GM06990 (cell line): ENCODE data around the gene SEPTIN3.

Experiments used
- DNase-seq: peaks from one replicate; pipeline ENCODE4 v3.0.0-alpha.2; 2011; ENCODE audit not compliant: insufficient read length; ENCODE audit errors: extremely low read depth
- H3K27me3 ChIP-seq: replicated peaks from 2 replicates; pipeline ENCODE4 v1.6.0; 2011; ENCODE audit warnings: low read length; ENCODE audit not compliant: control insufficient read depth, insufficient read depth
- H3K36me3 ChIP-seq: 2 replicates; pipeline ENCODE4 v1.5.1; 2011; ENCODE audit warnings: low read length; ENCODE audit not compliant: control insufficient read depth, insufficient read depth
- H3K4me3 ChIP-seq: replicated peaks from 2 replicates; pipeline ENCODE4 v1.5.1; 2011; ENCODE audit warnings: low read depth, mild to moderate bottlenecking, control low read depth, low read length
- CTCF ChIP-seq: IDR thresholded peaks from 2 replicates; pipeline ENCODE4 v1.5.1; 2011; ENCODE audit warnings: low read length, control low read depth, mild to moderate bottlenecking, inconsistent platforms; ENCODE audit not compliant: insufficient read depth, poor library complexity, severe bottlenecking

Gene SEPTIN3

GRCh38 chr22:41983513-41984405 lies 14.5 kb downstream of the SEPTIN3 start:
- no peak for TF ChIP-seq CTCF
- H3K4me3 ChIP-seq = no peak overlapping the region
- no peak for DNase-seq
- H3K27me3 ChIP-seq = no peaks in the 10 kb centered on the region
- H3K36me3 ChIP-seq = no peaks in the 10 kb centered on the region; the same call in 1 of the 2 replicates

DNA sequence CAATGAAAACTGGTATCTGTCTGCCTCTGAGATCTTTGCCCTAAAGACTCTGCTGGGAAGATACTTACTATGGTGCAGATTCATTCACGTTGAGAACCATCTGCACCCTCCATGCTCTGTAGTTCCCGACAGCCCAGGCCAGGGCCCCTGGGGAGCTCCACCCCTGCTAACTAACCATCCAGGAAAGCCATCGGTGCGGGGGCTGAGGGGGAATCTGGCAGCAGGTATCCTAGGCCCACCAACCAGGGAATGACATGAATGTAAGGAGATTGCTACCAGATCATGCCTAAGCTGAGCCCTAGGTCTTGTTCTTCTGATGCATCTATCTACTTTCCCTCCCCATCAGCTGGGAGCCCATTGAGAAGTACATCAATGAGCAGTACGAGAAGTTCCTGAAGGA lies 18.0 kb downstream of the SEPTIN3 start:
- no peaks in the 10 kb centered on the region for H3K36me3 ChIP-seq

DNA sequence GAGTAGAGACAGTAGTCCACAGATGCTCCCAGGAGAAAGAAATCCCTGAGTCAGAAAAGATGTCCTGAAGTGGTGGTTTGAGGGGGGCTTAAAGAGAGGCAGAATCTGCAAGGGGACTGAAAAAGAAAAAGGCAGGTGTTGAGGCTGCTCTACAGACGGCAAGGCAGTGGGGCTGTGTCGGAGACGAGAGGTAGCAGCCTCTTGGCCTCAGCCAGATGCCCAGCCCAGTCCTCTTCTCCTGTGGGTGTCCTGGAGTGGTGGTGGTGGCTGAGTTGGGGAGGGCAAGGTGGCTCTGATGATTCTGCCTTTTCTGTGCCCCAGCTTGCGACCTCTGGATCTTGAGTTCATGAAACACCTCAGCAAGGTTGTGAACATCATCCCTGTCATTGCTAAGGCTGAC lies 20.0 kb downstream of the SEPTIN3 start:
- no peak overlapping the region for H3K4me3 ChIP-seq
- no peak for TF ChIP-seq CTCF
- DNase-seq = no peak

More for the DNA sequence above, 18.0 kb downstream of the SEPTIN3 start:
- no peak overlapping the region for H3K4me3 ChIP-seq
- TF ChIP-seq CTCF = no peak
- no peaks in the 10 kb centered on the region for H3K27me3 ChIP-seq
- DNase-seq = no peak

DNA sequence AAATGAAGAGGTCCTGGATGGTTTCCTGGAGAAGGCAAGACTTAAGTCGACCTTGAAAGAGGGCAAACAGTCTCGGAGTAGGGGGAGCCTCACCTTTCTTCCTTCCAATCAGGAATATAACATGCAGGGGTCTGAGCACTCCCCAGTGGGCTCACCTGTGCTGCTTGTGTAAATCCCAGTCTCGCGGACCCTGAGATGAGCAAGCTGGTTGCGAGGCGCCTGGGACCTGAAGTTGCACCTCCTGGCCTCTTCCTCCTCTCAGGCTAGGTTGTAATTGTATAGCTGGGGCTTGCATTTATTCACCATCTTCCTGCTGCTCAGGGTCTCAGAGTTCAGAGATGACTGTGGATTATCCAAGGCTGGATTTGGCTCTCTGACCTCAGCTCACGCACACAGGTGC lies 21.9 kb downstream of the SEPTIN3 start:
- TF ChIP-seq CTCF = no peak
- H3K27me3 ChIP-seq = no peaks in the 10 kb centered on the region
- DNase-seq = no peak
- H3K4me3 ChIP-seq = no peak overlapping the region
- no peaks in the 10 kb centered on the region for H3K36me3 ChIP-seq

More for the DNA sequence above, 20.0 kb downstream of the SEPTIN3 start:
- H3K27me3 ChIP-seq = no peaks in the 10 kb centered on the region
- no peaks in the 10 kb centered on the region for H3K36me3 ChIP-seq

GRCh38 chr22:41992496-41992895 lies 23.3 kb downstream of the SEPTIN3 start:
- Histone ChIP-seq H3K4me3 (no peak overlapping the region), H3K36me3 (no peaks in the 10 kb centered on the region), H3K27me3 (no peaks in the 10 kb centered on the region)
- no peak for DNase-seq
- no peak for TF ChIP-seq CTCF

DNA sequence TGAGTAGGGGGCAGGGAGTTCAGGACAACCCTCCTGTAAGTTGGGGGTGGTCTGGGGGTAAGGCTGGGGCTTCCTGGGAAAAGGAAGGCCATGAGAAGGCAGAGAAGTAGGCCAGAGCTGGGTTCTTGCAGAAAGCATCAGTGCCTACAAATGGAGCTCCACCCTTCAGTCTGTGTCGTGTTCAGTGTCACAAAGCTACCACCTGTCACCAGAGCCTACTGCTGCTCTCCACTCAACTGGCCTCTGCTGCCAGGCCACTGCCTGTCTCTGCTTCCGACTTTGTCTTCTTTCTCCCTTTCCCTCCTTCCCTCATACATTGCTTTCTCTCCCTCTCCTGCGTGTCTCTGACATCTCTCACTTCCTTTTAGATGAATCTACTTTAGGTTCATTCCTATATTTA lies 26.0 kb downstream of the SEPTIN3 start:
- DNase-seq = no peak
- H3K4me3 ChIP-seq = no peak overlapping the region
- H3K36me3 ChIP-seq = no peaks in the 10 kb centered on the region
- no peaks in the 10 kb centered on the region for H3K27me3 ChIP-seq
- TF ChIP-seq CTCF = no peak
